NCI-H510A treated with DMSO at 0.1 percent for 48 hours (cell line): Measurements from ENCODE around the gene FCRL5.

ENCODE experiments used
- DNase-seq: peaks from one replicate; lab custom pipeline; 2025; lab: John Stamatoyannopoulos, UW

FCRL5 gene

GRCh38 chr1:157523774-157524493, 28.4 kb downstream of the FCRL5 start:
- no peak for DNase-seq

GRCh38 chr1:157521056-157521455, 31.3 kb downstream of the FCRL5 start:
- no peak for DNase-seq

- DNase-seq, result no peak
These were observed 31.9 kb downstream of the FCRL5 start for GRCh38 chr1:157520386-157520935.

GRCh38 chr1:157519451-157519850, 32.9 kb downstream of the FCRL5 start:
- DNase-seq, result no peak

- DNase-seq, result no peak
These were observed 35.3 kb downstream of the FCRL5 start for GRCh38 chr1:157517016-157517415.

GRCh38 chr1:157515709-157516108, 36.6 kb downstream of the FCRL5 start:
- no peak for DNase-seq

- DNase-seq, result no peak
These were observed 37.2 kb downstream of the FCRL5 start for GRCh38 chr1:157515141-157515540.

GRCh38 chr1:157512036-157512969, 40.0 kb downstream of the FCRL5 start:
- no peak for DNase-seq

- DNase-seq, result no peak
These were observed 42.6 kb downstream of the FCRL5 start for GRCh38 chr1:157509546-157510232.

GRCh38 chr1:157505481-157506272, 46.6 kb downstream of the FCRL5 start:
- DNase-seq, result peak; percentile 71

- DNase-seq, result no peak
These were observed 47.7 kb downstream of the FCRL5 start for GRCh38 chr1:157504646-157505045.

GRCh38 chr1:157499521-157499920, 52.8 kb downstream of the FCRL5 start:
- no peak for DNase-seq

GRCh38 chr1:157498736-157499090, 53.6 kb downstream of the FCRL5 start:
- DNase-seq, result no peak

- DNase-seq, result no peak
These were observed 54.2 kb downstream of the FCRL5 start for GRCh38 chr1:157497987-157498735.

GRCh38 chr1:157497284-157497683, 55.0 kb downstream of the FCRL5 start:
- no peak for DNase-seq

- DNase-seq, result peak; percentile 74
These were observed 56.2 kb downstream of the FCRL5 start for GRCh38 chr1:157496121-157496526.

GRCh38 chr1:157495285-157495684, 57.0 kb downstream of the FCRL5 start:
- peak; percentile 72 for DNase-seq

- no peak for DNase-seq
These were observed 58.2 kb downstream of the FCRL5 start for GRCh38 chr1:157494093-157494492.

- peak; percentile 83 for DNase-seq
These were observed 61.7 kb downstream of the FCRL5 start for GRCh38 chr1:157490467-157491165.

- no peak for DNase-seq
These were observed 64.2 kb downstream of the FCRL5 start for GRCh38 chr1:157488156-157488555.
